Astrocyte (in vitro differentiated cells and primary cell): ENCODE measurements around the gene ARHGDIA.

ENCODE experiments used
- EZH2 ChIP-seq: IDR thresholded peaks from 2 replicates; pipeline ENCODE4 v1.6.1; 2012; ENCODE audit warnings: mild to moderate bottlenecking, low read length, inconsistent platforms; ENCODE audit not compliant: insufficient read depth
- TF ChIP-seq, protein P1 (sequence below): IDR thresholded peaks from 2 replicates; pipeline ENCODE4 v1.5.1; 2011; ENCODE audit warnings: low read depth, mild to moderate bottlenecking, inconsistent platforms, low read length, moderate library complexity; ENCODE audit not compliant: insufficient read depth

DNA sequence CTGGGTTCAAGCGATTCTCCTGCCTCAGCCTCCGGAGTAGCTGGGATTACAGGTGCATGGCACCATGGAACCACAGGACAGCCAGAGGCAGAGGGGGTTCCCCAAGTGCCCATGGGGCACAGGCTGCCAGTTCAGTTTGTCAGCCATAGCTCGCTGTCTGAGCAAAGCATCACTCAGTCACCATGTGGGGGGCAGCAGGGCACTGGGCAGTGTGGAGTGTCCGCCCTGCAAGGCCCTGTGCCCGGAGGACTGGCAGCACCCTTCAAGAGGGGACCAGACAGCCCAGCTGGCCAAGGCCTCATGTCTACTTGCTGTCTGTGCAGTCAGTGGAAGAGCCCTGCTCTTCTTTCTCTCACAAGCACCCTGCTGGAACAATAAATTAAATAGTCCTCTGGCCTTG lies 13.8 kb upstream of the ARHGDIA start:
- TF ChIP-seq, protein P1, sequence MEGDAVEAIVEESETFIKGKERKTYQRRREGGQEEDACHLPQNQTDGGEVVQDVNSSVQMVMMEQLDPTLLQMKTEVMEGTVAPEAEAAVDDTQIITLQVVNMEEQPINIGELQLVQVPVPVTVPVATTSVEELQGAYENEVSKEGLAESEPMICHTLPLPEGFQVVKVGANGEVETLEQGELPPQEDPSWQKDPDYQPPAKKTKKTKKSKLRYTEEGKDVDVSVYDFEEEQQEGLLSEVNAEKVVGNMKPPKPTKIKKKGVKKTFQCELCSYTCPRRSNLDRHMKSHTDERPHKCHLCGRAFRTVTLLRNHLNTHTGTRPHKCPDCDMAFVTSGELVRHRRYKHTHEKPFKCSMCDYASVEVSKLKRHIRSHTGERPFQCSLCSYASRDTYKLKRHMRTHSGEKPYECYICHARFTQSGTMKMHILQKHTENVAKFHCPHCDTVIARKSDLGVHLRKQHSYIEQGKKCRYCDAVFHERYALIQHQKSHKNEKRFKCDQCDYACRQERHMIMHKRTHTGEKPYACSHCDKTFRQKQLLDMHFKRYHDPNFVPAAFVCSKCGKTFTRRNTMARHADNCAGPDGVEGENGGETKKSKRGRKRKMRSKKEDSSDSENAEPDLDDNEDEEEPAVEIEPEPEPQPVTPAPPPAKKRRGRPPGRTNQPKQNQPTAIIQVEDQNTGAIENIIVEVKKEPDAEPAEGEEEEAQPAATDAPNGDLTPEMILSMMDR: no peak
- TF ChIP-seq EZH2: no peak
